HL-60 (cell line): ENCODE measurements around the gene EML6.

Source experiments
- DNase-seq, 2 experiments: peaks; one replicate each; pipeline ENCODE4 v3.0.0-alpha.2; 2010 to 2020; ENCODE audit warnings: low read depth in 1 of 2, low spot score in 1 of 2
- H3K27ac ChIP-seq: fragments of 250-450 bp; sonication (Bioruptor Pico); replicated peaks from 2 replicates; pipeline ENCODE4 v1.5.1; 2020; ENCODE audit warnings: mild to moderate bottlenecking, moderate library complexity
- H3K27me3 ChIP-seq: fragments of 250-450 bp; sonication (Bioruptor Pico); 2 replicates; pipeline ENCODE4 v1.5.1; 2021; ENCODE audit warnings: mild to moderate bottlenecking, moderate library complexity; ENCODE audit not compliant: insufficient read depth, poor library complexity, severe bottlenecking
- H3K4me3 ChIP-seq: replicated peaks from 2 replicates; pipeline ENCODE4 v1.5.1; 2011; ENCODE audit warnings: mild to moderate bottlenecking, control low read depth, low read length; ENCODE audit not compliant: insufficient read depth
- CTCF ChIP-seq: IDR thresholded peaks from one replicate; pipeline ENCODE4 v1.5.1; 2011; ENCODE audit warnings: low read length, control low read depth, inconsistent platforms; ENCODE audit not compliant: insufficient read depth
- GABPA ChIP-seq: IDR thresholded peaks from 2 replicates; pipeline ENCODE4 v1.6.1; 2012; ENCODE audit warnings: low read depth
- POLR2AphosphoS5 ChIP-seq: IDR thresholded peaks from 2 replicates; pipeline ENCODE4 v1.6.1; 2012; ENCODE audit warnings: low read depth
- REST ChIP-seq: IDR thresholded peaks from 2 replicates; pipeline ENCODE4 v1.6.1; 2012; ENCODE audit warnings: low read depth; ENCODE audit not compliant: insufficient replicate concordance
- SPI1 ChIP-seq: IDR thresholded peaks from 2 replicates; pipeline ENCODE4 v1.6.1; 2012; ENCODE audit warnings: low read depth, mild to moderate bottlenecking, borderline replicate concordance

The EML6 gene

GRCh38 chr2:54862229-54862628 lies 138.8 kb downstream of the EML6 start:
- TF ChIP-seq CTCF (no peak), SPI1 (no peak), POLR2AphosphoS5 (no peak), REST (no peak), GABPA (no peak)
- no peak overlapping the region for H3K4me3 ChIP-seq
- DNase-seq: no peak
- no peak overlapping the region for H3K27ac ChIP-seq
- no peaks in the 10 kb centered on the region for H3K27me3 ChIP-seq

GRCh38 chr2:54862742-54863141 lies 139.3 kb downstream of the EML6 start:
- DNase-seq: no peak
- Histone ChIP-seq H3K4me3 (no peak overlapping the region), H3K27me3 (no peaks in the 10 kb centered on the region), H3K27ac (no peak overlapping the region)
- no peak for TF ChIP-seq REST
- no peak for TF ChIP-seq CTCF
- TF ChIP-seq GABPA: no peak
- no peak for TF ChIP-seq SPI1
- no peak for TF ChIP-seq POLR2AphosphoS5

- no peak for DNase-seq
- no peak overlapping the region for H3K27ac ChIP-seq
- TF ChIP-seq CTCF: no peak
- no peak for TF ChIP-seq POLR2AphosphoS5
- TF ChIP-seq REST: no peak
- TF ChIP-seq GABPA: no peak
- TF ChIP-seq SPI1: no peak
- no peaks in the 10 kb centered on the region for H3K27me3 ChIP-seq
- H3K4me3 ChIP-seq: no peak overlapping the region
Observed at GRCh38 chr2:54863660-54864059, 140.2 kb downstream of the EML6 start.
